GM18499 (cell line): ENCODE measurements around the gene PI16.
"Not testable (repeated sequence)": the region's sequence is repeated elsewhere in the genome, so short reads cannot be mapped to it uniquely, and the experiment has no call there.

ENCODE experiments used
- ATAC-seq: cut with Tn5 transposase; IDR thresholded peaks from one replicate; pipeline ENCODE4 v1.9.1; 2021; ENCODE audit warnings: moderate number of reproducible peaks; ENCODE audit not compliant: insufficient read depth, unreplicated experiment

PI16 gene

GRCh38 chr6:36927691-36928546 lies 26.6 kb upstream of the PI16 start:
- ATAC-seq = no peak

- no peak for ATAC-seq
Measured at GRCh38 chr6:36928547-36928918, 26.0 kb upstream of the PI16 start.

- ATAC-seq = no peak
Measured at GRCh38 chr6:36929152-36929551, 25.4 kb upstream of the PI16 start.

- no peak for ATAC-seq
Measured at GRCh38 chr6:36929607-36930006, 24.9 kb upstream of the PI16 start.

- no peak for ATAC-seq
Measured at GRCh38 chr6:36930483-36930882, 24.1 kb upstream of the PI16 start.

GRCh38 chr6:36933102-36933501 lies 21.4 kb upstream of the PI16 start:
- ATAC-seq = no peak

GRCh38 chr6:36933519-36933918 lies 21.0 kb upstream of the PI16 start:
- no peak for ATAC-seq

GRCh38 chr6:36934901-36935300 lies 19.6 kb upstream of the PI16 start:
- no peak for ATAC-seq

GRCh38 chr6:36936824-36937223 lies 17.7 kb upstream of the PI16 start:
- no peak for ATAC-seq

GRCh38 chr6:36937896-36938295 lies 16.6 kb upstream of the PI16 start:
- no peak for ATAC-seq

- ATAC-seq = no peak
Measured at GRCh38 chr6:36938536-36938935, 16.0 kb upstream of the PI16 start.

- ATAC-seq = not testable (repeated sequence)
Measured at GRCh38 chr6:36939005-36939404, 15.5 kb upstream of the PI16 start.

GRCh38 chr6:36940027-36940426 lies 14.5 kb upstream of the PI16 start:
- ATAC-seq = no peak

GRCh38 chr6:36941561-36941960 lies 13.0 kb upstream of the PI16 start:
- ATAC-seq = not testable (repeated sequence)

- ATAC-seq = not testable (repeated sequence)
Measured at GRCh38 chr6:36942329-36942728, 12.2 kb upstream of the PI16 start.

- no peak for ATAC-seq
Measured at GRCh38 chr6:36944650-36945049, 9.9 kb upstream of the PI16 start.

GRCh38 chr6:36945301-36945700 lies 9.2 kb upstream of the PI16 start:
- ATAC-seq = no peak

- ATAC-seq = no peak
Measured at GRCh38 chr6:36946526-36946925, 8.0 kb upstream of the PI16 start.

GRCh38 chr6:36947570-36948351 lies 6.8 kb upstream of the PI16 start:
- ATAC-seq = no peak

GRCh38 chr6:36949076-36949475 lies 5.5 kb upstream of the PI16 start:
- ATAC-seq = not testable (repeated sequence)

GRCh38 chr6:36949636-36950035 lies 4.9 kb upstream of the PI16 start:
- ATAC-seq = no peak

- no peak for ATAC-seq
Measured at GRCh38 chr6:36953931-36954261, 642 bp upstream of the PI16 start.
